ENCODE measurements around the gene MBNL2. TPM values are rescaled to one million over a fixed set of nuclear protein-coding genes. Genes with fewer than 3 reads are reported as not detected.

MBNL2 gene
- total and polyA plus RNA-seq, 2 experiments from 2014 or later = 27.4 to 97.9 TPM

DNA sequence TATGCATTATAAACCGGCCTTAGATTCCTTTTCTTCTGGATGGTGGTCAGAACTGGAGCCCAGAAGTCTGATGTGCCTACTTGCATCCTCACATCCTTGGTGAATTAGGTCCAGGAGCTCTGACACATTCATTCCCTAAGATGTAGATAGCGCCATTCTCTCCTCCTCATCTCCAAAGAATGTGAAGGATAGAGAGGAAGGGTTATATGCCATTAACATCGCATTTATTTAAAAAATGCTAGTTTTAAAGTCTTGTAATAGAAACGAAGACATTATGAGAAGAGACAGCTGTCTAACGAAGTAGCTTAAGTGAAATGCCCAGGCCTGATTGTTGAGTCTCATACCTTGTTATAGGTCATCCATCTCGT lies 9.7 kb downstream of the MBNL2 start:
- no peak for DNase-seq (ENCODE audit: low spot score)
- 85% methylated on average over 6 of the region's 6 CpGs for WGBS (ENCODE audit: low lambda C conversion rate, missing lambda C conversion rate)
- Histone ChIP-seq H3K9me2 (replicated peaks; ENCODE audit: insufficient read depth) (no peaks in the 10 kb centered on the region), H3K79me2 (peaks cover 98% of the 10 kb centered on the region), H3K4me1 (ENCODE audit: insufficient read depth) (peaks cover 36% of the 10 kb centered on the region), H3K27me3 (no peaks in the 10 kb centered on the region), H4K20me1 (ENCODE audit: insufficient read depth, poor library complexity, severe bottlenecking) (peaks cover 71% of the 10 kb centered on the region), H2AFZ (no peak overlapping the region), H3K4me2 (no peak overlapping the region), H3K4me3 (no peak overlapping the region), H3K9me3 (ENCODE audit: low read depth) (no peaks in the 10 kb centered on the region), H3K27ac (no peak overlapping the region), H3K36me3 (replicated peaks; ENCODE audit: insufficient read depth, low read depth) (no peaks in the 10 kb centered on the region)
- TF ChIP-seq, protein P1, sequence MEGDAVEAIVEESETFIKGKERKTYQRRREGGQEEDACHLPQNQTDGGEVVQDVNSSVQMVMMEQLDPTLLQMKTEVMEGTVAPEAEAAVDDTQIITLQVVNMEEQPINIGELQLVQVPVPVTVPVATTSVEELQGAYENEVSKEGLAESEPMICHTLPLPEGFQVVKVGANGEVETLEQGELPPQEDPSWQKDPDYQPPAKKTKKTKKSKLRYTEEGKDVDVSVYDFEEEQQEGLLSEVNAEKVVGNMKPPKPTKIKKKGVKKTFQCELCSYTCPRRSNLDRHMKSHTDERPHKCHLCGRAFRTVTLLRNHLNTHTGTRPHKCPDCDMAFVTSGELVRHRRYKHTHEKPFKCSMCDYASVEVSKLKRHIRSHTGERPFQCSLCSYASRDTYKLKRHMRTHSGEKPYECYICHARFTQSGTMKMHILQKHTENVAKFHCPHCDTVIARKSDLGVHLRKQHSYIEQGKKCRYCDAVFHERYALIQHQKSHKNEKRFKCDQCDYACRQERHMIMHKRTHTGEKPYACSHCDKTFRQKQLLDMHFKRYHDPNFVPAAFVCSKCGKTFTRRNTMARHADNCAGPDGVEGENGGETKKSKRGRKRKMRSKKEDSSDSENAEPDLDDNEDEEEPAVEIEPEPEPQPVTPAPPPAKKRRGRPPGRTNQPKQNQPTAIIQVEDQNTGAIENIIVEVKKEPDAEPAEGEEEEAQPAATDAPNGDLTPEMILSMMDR (IDR thresholded peaks at IDR 0.05; ENCODE audit: poor library complexity) = no peak
- TF ChIP-seq EZH2phosphoT487 (IDR thresholded peaks at IDR 0.05; ENCODE audit: low read depth, severe bottlenecking, unreplicated experiment) (no peak), EZH2 (IDR thresholded peaks at IDR 0.05; ENCODE audit: borderline replicate concordance) (no peak)

DNA sequence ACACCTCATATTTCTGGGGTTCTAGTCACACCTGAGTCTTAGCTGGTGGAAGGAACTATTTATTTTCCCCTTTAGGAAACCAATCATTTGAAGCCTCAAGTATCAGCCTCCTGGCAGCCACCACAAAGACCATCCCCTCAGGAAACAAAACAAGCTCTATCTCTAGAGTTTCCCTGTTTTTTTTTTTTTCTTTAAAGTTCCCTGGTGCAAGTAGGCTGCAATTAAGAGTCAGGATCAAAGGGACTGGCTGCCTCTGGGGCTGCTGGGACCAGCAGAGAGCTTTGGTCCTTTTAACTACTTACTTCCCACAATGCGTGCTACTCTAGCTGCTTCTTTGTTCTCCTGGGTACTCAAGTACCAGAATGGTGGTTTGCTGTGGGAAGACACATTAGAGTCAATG lies 11.4 kb downstream of the MBNL2 start:
- TF ChIP-seq EZH2phosphoT487 (IDR thresholded peaks at IDR 0.05; ENCODE audit: low read depth, severe bottlenecking, unreplicated experiment) = no peak
- TF ChIP-seq EZH2 (IDR thresholded peaks at IDR 0.05; ENCODE audit: borderline replicate concordance) = no peak
- TF ChIP-seq, protein P1 (IDR thresholded peaks at IDR 0.05; ENCODE audit: poor library complexity) = no peak
- peaks cover 98% of the 10 kb centered on the region for H3K79me2 ChIP-seq
- H3K36me3 ChIP-seq (replicated peaks; ENCODE audit: insufficient read depth, low read depth) = no peaks in the 10 kb centered on the region
- H3K4me2 ChIP-seq = no peak overlapping the region
- WGBS (ENCODE audit: low lambda C conversion rate, missing lambda C conversion rate) = 71% methylated on average over 1 of the region's 1 CpG
- H4K20me1 ChIP-seq (ENCODE audit: insufficient read depth, poor library complexity, severe bottlenecking) = peaks cover 71% of the 10 kb centered on the region
- peak; percentile 3 for DNase-seq (ENCODE audit: low spot score)
- H3K27me3 ChIP-seq = no peaks in the 10 kb centered on the region
- no peaks in the 10 kb centered on the region for H3K9me2 ChIP-seq (replicated peaks; ENCODE audit: insufficient read depth)
- H2AFZ ChIP-seq = no peak overlapping the region
- no peaks in the 10 kb centered on the region for H3K9me3 ChIP-seq (ENCODE audit: low read depth)
- H3K4me3 ChIP-seq = no peak overlapping the region
- peaks cover 22% of the 10 kb centered on the region for H3K4me1 ChIP-seq (ENCODE audit: insufficient read depth)
- no peak overlapping the region for H3K27ac ChIP-seq

DNA sequence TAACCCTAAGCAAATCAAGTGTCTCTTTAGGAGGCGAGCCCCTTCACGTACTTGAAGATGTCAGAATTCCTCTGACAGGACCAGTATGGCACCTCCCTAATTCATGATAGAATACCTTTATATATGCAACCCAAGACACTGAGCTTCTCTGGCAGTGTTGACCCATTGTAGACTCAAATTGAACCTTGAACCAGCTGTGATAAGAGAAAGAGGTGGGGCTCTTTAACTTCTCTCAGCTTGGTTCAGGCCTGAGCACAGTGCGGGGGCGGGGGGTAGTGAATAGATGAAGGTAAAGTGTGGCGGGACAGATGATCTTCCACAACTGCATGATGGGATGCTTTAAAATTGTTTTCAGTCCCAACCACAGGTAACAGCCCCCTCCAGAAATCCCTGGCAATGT lies 12.1 kb downstream of the MBNL2 start:
- Histone ChIP-seq H3K9me2 (replicated peaks; ENCODE audit: insufficient read depth) (no peaks in the 10 kb centered on the region), H3K4me2 (no peak overlapping the region), H3K27me3 (no peaks in the 10 kb centered on the region), H3K9me3 (ENCODE audit: low read depth) (no peaks in the 10 kb centered on the region), H3K79me2 (peaks cover 98% of the 10 kb centered on the region), H3K4me1 (ENCODE audit: insufficient read depth) (peaks cover 27% of the 10 kb centered on the region), H4K20me1 (ENCODE audit: insufficient read depth, poor library complexity, severe bottlenecking) (peaks cover 64% of the 10 kb centered on the region), H3K27ac (peak overlapping the region; percentile 77), H3K36me3 (replicated peaks; ENCODE audit: insufficient read depth, low read depth) (no peaks in the 10 kb centered on the region), H2AFZ (no peak overlapping the region), H3K4me3 (no peak overlapping the region)
- WGBS (ENCODE audit: low lambda C conversion rate, missing lambda C conversion rate) = 94% methylated on average over 5 of the region's 5 CpGs
- TF ChIP-seq, protein P1 (IDR thresholded peaks at IDR 0.05; ENCODE audit: poor library complexity) = no peak
- TF ChIP-seq EZH2 (IDR thresholded peaks at IDR 0.05; ENCODE audit: borderline replicate concordance) (no peak), EZH2phosphoT487 (IDR thresholded peaks at IDR 0.05; ENCODE audit: low read depth, severe bottlenecking, unreplicated experiment) (no peak)
- DNase-seq (ENCODE audit: low spot score) = peak; percentile 10

DNA sequence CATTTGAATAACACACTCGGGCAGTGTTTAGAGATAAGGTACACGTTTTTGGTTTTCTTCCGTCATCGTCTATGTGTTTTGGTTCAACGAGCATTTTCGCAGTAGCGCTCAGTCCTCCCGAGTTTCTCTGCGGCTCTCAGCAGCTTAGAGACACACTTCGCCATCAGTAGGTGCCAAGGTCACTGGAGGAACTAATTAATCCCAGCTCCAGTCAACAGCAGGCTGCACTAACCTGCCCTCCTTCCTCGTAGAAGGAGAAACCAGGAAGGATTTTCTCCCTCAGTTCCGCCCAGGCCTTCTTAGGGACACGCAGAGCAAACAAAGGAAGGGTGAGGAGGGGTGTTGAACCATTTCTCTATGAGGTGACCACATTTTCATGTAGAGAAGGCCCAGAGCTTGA lies 12.6 kb downstream of the MBNL2 start:
- H2AFZ ChIP-seq = no peak overlapping the region
- no peaks in the 10 kb centered on the region for H3K27me3 ChIP-seq
- H3K36me3 ChIP-seq (replicated peaks; ENCODE audit: insufficient read depth, low read depth) = no peaks in the 10 kb centered on the region
- H3K79me2 ChIP-seq = peaks cover 98% of the 10 kb centered on the region
- WGBS (ENCODE audit: low lambda C conversion rate, missing lambda C conversion rate) = 72% methylated on average over 13 of the region's 13 CpGs
- peak overlapping the region; percentile 77 for H3K27ac ChIP-seq
- no peaks in the 10 kb centered on the region for H3K9me3 ChIP-seq (ENCODE audit: low read depth)
- no peaks in the 10 kb centered on the region for H3K9me2 ChIP-seq (replicated peaks; ENCODE audit: insufficient read depth)
- H3K4me2 ChIP-seq = peak overlapping the region; percentile 63
- no peak overlapping the region for H3K4me3 ChIP-seq
- no peak for TF ChIP-seq EZH2phosphoT487 (IDR thresholded peaks at IDR 0.05; ENCODE audit: low read depth, severe bottlenecking, unreplicated experiment)
- TF ChIP-seq, protein P1 (IDR thresholded peaks at IDR 0.05; ENCODE audit: poor library complexity) = no peak
- TF ChIP-seq EZH2 (IDR thresholded peaks at IDR 0.05; ENCODE audit: borderline replicate concordance) = no peak
- peaks cover 65% of the 10 kb centered on the region for H4K20me1 ChIP-seq (ENCODE audit: insufficient read depth, poor library complexity, severe bottlenecking)
- peaks cover 32% of the 10 kb centered on the region for H3K4me1 ChIP-seq (ENCODE audit: insufficient read depth)
- peak; percentile 20 for DNase-seq (ENCODE audit: low spot score)
